D341Med (cell line): ENCODE data around the gene SND1.

Experiments used
- DNase-seq: peaks from one replicate; pipeline ENCODE4 v3.0.0; 2012; ENCODE audit warnings: low spot score

SND1 gene

GRCh38 chr7:127651556-127652332 lies at the start of gene SND1:
Gene SND1, plus strand, starts transcription at chr7:127652194. Its CDS starts 180 bp downstream, at chr7:127652374.
- peak; percentile 98 for DNase-seq

GRCh38 chr7:127608446-127608845 lies 43.5 kb upstream of the SND1 start:
- no peak for DNase-seq

GRCh38 chr7:127609297-127609696 lies 42.7 kb upstream of the SND1 start:
- no peak for DNase-seq

GRCh38 chr7:127612263-127612662 lies 39.7 kb upstream of the SND1 start:
- DNase-seq, result no peak

GRCh38 chr7:127616724-127617123 lies 35.3 kb upstream of the SND1 start:
- DNase-seq, result no peak

GRCh38 chr7:127618042-127618441 lies 34.0 kb upstream of the SND1 start, which contains the start of gene PAX4:
Gene PAX4, minus strand, starts transcription at chr7:127618142. Its CDS starts 2,214 bp downstream, at chr7:127615928.
- DNase-seq, result no peak

GRCh38 chr7:127618775-127619174 lies 33.2 kb upstream of the SND1 start:
- DNase-seq, result no peak

- no peak for DNase-seq
Measured at GRCh38 chr7:127619681-127620405, 32.2 kb upstream of the SND1 start.

GRCh38 chr7:127620406-127621233 lies 31.4 kb upstream of the SND1 start:
- DNase-seq, result no peak

GRCh38 chr7:127625331-127625730 lies 26.7 kb upstream of the SND1 start:
- no peak for DNase-seq

GRCh38 chr7:127628445-127628844 lies 23.5 kb upstream of the SND1 start:
- no peak for DNase-seq

GRCh38 chr7:127629268-127629854 lies 22.6 kb upstream of the SND1 start:
- peak; percentile 67 for DNase-seq

GRCh38 chr7:127632276-127632910 lies 19.6 kb upstream of the SND1 start:
- DNase-seq, result no peak

GRCh38 chr7:127635659-127636285 lies 16.2 kb upstream of the SND1 start:
- no peak for DNase-seq

GRCh38 chr7:127638197-127638596 lies 13.8 kb upstream of the SND1 start:
- DNase-seq, result no peak

GRCh38 chr7:127644484-127644883 lies 7.5 kb upstream of the SND1 start:
- no peak for DNase-seq

GRCh38 chr7:127647636-127648035 lies 4.4 kb upstream of the SND1 start:
- no peak for DNase-seq

- DNase-seq, result no peak
Measured at GRCh38 chr7:127648986-127649385, 3.0 kb upstream of the SND1 start.

- no peak for DNase-seq
Measured at GRCh38 chr7:127650847-127651555, 993 bp upstream of the SND1 start.
